ENCODE results near the gene CHRNE. TPM values are rescaled to one million over a fixed set of nuclear protein-coding genes. Genes with fewer than 3 reads are reported as not detected.
"Not testable (repeated sequence)": the region's sequence is repeated elsewhere in the genome, so short reads cannot be mapped to it uniquely, and the experiment has no call there.

Gene CHRNE
- total and polyA plus RNA-seq, 2 of the 4 experiments (the other 2 are of a cell fraction): under 0.01 to 0.21 TPM

- H4K8ac ChIP-seq (ENCODE audit: low read depth in 2 of 2, low read length in 2 of 2); H3K27me3 ChIP-seq (ENCODE audit: control insufficient read depth, insufficient read depth, low read length); in situ Hi-C loops (cut with MboI; ENCODE audit: low sequenced_read_pairs); POLR2A ChIA-PET (ENCODE audit: unreplicated experiment); H4K91ac ChIP-seq (ENCODE audit: insufficient read depth, low read depth, low read length); H3K36me3 ChIP-seq (ENCODE audit: control insufficient read depth, insufficient read depth, low read length); H3K9me1 ChIP-seq (ENCODE audit: insufficient read depth, low read length); H4K20me1 ChIP-seq (ENCODE audit: insufficient read depth, low read length); DNase-seq; H3K4ac ChIP-seq (ENCODE audit: low read depth, low read length); H2BK20ac ChIP-seq (ENCODE audit: low read depth, low read length); ATAC-seq (ENCODE audit: low read depth); BruUV-seq (replicated peaks); H3K9me3 ChIP-seq (ENCODE audit: control insufficient read depth, insufficient read depth, low read length); H2BK120ac ChIP-seq (ENCODE audit: low read depth, low read length); H2BK15ac ChIP-seq (ENCODE audit: low read depth, low read length); H3K18ac ChIP-seq (ENCODE audit: low read depth, low read length); H2AK5ac ChIP-seq (ENCODE audit: low read depth, low read length); H3K27ac ChIP-seq (ENCODE audit: insufficient read depth, low read length); H3K9ac ChIP-seq (ENCODE audit: low read depth, low read length); dilution Hi-C loops (cut with HindIII; ENCODE audit: low sequenced_read_pairs, unreplicated experiment); CTCF ChIA-PET; H4K5ac ChIP-seq (ENCODE audit: low read depth, low read length); H3K56ac ChIP-seq (ENCODE audit: extremely low read depth, insufficient read depth, low read length); H3K14ac ChIP-seq (replicated peaks; ENCODE audit: low read depth, low read length); H2AK9ac ChIP-seq (replicated peaks; ENCODE audit: low read depth, low read length, poor library complexity); H3K4me1 ChIP-seq (ENCODE audit: control insufficient read depth, insufficient read depth, low read length); intact Hi-C loops (cut with micrococcal nuclease); H2AFZ ChIP-seq (replicated peaks; ENCODE audit: low read length, poor library complexity); H3K23ac ChIP-seq (ENCODE audit: low read depth, low read length); H3K4me3 ChIP-seq (ENCODE audit: insufficient read depth, low read depth, low read length); H3K4me2 ChIP-seq (ENCODE audit: low read depth, low read length); H2BK5ac ChIP-seq (ENCODE audit: low read depth, low read length, poor library complexity, severe bottlenecking): not testable (repeated sequence)
- 93% methylated on average over 9 of the region's 22 CpGs; no CpG with 5 or more reads in 1 of the 2 experiments for WGBS, 2 experiments (ENCODE audit: extremely low coverage in 2 of 2, insufficient read length in 1 of 2)
- peaks cover 17 to 29% of the 10 kb centered on the region in 2 experiments; a peak in 3 of 4 replicates for H3K79me1 ChIP-seq (ENCODE audit: low read depth in 1 of 2, low read length in 2 of 2)
Observed at GRCh38 chr17:4869058-4869998, 33.6 kb downstream of the CHRNE start.

GRCh38 chr17:4867535-4867934 lies 35.4 kb downstream of the CHRNE start:
- CTCF ChIA-PET: interaction anchor here (0.7 kb wide), 1 partner anchor 42 kb away, joined by 4 read pairs; no protein-coding TSS in a partner anchor
- H4K91ac ChIP-seq (ENCODE audit: insufficient read depth, low read depth, low read length); intact Hi-C loops (cut with micrococcal nuclease); H2BK5ac ChIP-seq (ENCODE audit: low read depth, low read length, poor library complexity, severe bottlenecking); H3K23ac ChIP-seq (ENCODE audit: low read depth, low read length); H2AK9ac ChIP-seq (replicated peaks; ENCODE audit: low read depth, low read length, poor library complexity); H2BK120ac ChIP-seq (ENCODE audit: low read depth, low read length); ATAC-seq (ENCODE audit: low read depth); H3K56ac ChIP-seq (ENCODE audit: extremely low read depth, insufficient read depth, low read length); H2AFZ ChIP-seq (replicated peaks; ENCODE audit: low read length, poor library complexity); H3K4me1 ChIP-seq (ENCODE audit: control insufficient read depth, insufficient read depth, low read length); BruUV-seq (replicated peaks); H3K9me3 ChIP-seq (ENCODE audit: control insufficient read depth, insufficient read depth, low read length); H3K9me1 ChIP-seq (ENCODE audit: insufficient read depth, low read length); H4K5ac ChIP-seq (ENCODE audit: low read depth, low read length); dilution Hi-C loops (cut with HindIII; ENCODE audit: low sequenced_read_pairs, unreplicated experiment); in situ Hi-C loops (cut with MboI; ENCODE audit: low sequenced_read_pairs); H3K18ac ChIP-seq (ENCODE audit: low read depth, low read length); H2BK15ac ChIP-seq (ENCODE audit: low read depth, low read length); H3K27ac ChIP-seq (ENCODE audit: insufficient read depth, low read length); H3K9ac ChIP-seq (ENCODE audit: low read depth, low read length); H3K27me3 ChIP-seq (ENCODE audit: control insufficient read depth, insufficient read depth, low read length); H4K8ac ChIP-seq (ENCODE audit: low read depth in 2 of 2, low read length in 2 of 2); H3K14ac ChIP-seq (replicated peaks; ENCODE audit: low read depth, low read length); H3K36me3 ChIP-seq (ENCODE audit: control insufficient read depth, insufficient read depth, low read length); DNase-seq; H3K4me3 ChIP-seq (ENCODE audit: insufficient read depth, low read depth, low read length); H2BK20ac ChIP-seq (ENCODE audit: low read depth, low read length); H3K4me2 ChIP-seq (ENCODE audit: low read depth, low read length); H2AK5ac ChIP-seq (ENCODE audit: low read depth, low read length); H3K4ac ChIP-seq (ENCODE audit: low read depth, low read length): not testable (repeated sequence)
- Histone ChIP-seq H4K20me1 (ENCODE audit: insufficient read depth, low read length) (peaks cover 13% of the 10 kb centered on the region; the same call in 1 of the 2 replicates), H3K79me1 (ENCODE audit: low read depth in 1 of 2, low read length in 2 of 2) (peaks cover 17 to 31% of the 10 kb centered on the region in 2 experiments; a peak in 3 of 4 replicates)
- POLR2A ChIA-PET (ENCODE audit: unreplicated experiment): interaction anchor here (0.5 to 0.6 kb wide), 2 partner anchors 10 to 79 kb away, joined by 3 to 4 read pairs; no protein-coding TSS in a partner anchor
- WGBS, 2 experiments (ENCODE audit: extremely low coverage in 2 of 2, insufficient read length in 1 of 2): no CpG with 5 or more reads among the region's 5 CpGs
